Transverse colon (tissue), 4 donors: ENCODE measurements around the gene SLC24A3. TPM values are rescaled to one million over a fixed set of nuclear protein-coding genes. Genes with fewer than 3 reads are reported as not detected.

ENCODE experiments used
- DNase-seq: peaks from one replicate; pipeline ENCODE4 v3.0.0-alpha.2; 2019
- H3K27ac ChIP-seq, 4 donors: fragments of 200-600 bp; sonication (generic); 2 replicates each; pipeline ENCODE4 v1.5.1; 2016 to 2018; ENCODE audit warnings: inconsistent platforms in 4 of 4
- H3K27me3 ChIP-seq: fragments of 200-600 bp; sonication (generic); 2 replicates; pipeline ENCODE4 v1.5.1; 2017; ENCODE audit warnings: inconsistent platforms
- H3K36me3 ChIP-seq, 4 donors: fragments of 200-600 bp; sonication (generic); 2 replicates each; pipeline ENCODE4 v1.5.1; 2017 to 2019; ENCODE audit warnings: inconsistent platforms in 4 of 4
- H3K4me1 ChIP-seq, 4 donors: fragments of 200-600 bp; sonication (generic); 2 replicates each; pipeline ENCODE4 v1.5.1; 2017 to 2020; ENCODE audit warnings: inconsistent platforms in 4 of 4
- H3K4me3 ChIP-seq, 4 donors: fragments of 200-600 bp; sonication (generic); 1 replicate in 1 of 4; 2 replicates in 3 of 4; pipeline versions ENCODE4 v1.5.1 to v1.6.1; 2017 to 2019; ENCODE audit warnings: inconsistent platforms in 4 of 4
- H3K9me3 ChIP-seq, 2 donors: fragments of 200-600 bp; sonication (generic); 2 replicates each; pipeline ENCODE4 v1.5.1; 2017 to 2019; ENCODE audit warnings: inconsistent platforms in 2 of 2
- EP300 ChIP-seq: sonication (generic); formaldehyde crosslinking; IDR thresholded peaks from one replicate; pipeline ENCODE4 v1.6.1; 2017; ENCODE audit warnings: antibody characterized with exemption, low read depth
- POLR2A ChIP-seq: fragments of 450-650 bp; IDR thresholded peaks from one replicate; pipeline ENCODE4 v1.6.1; 2016; ENCODE audit warnings: antibody characterized with exemption, mild to moderate bottlenecking, moderate library complexity
- POLR2AphosphoS5 ChIP-seq, 3 donors: sonication (generic); formaldehyde crosslinking; IDR thresholded peaks; one replicate each; pipeline ENCODE4 v1.6.1; 2016; ENCODE audit warnings: antibody characterized with exemption in 3 of 3
- WGBS, 2 donors: methylation state at CpG; one replicate each; pipeline ENCODE4 v1.1.5; 2018; ENCODE audit warnings: low coverage in 1 of 2; 5-methylcytosine and 5-hydroxymethylcytosine counted together
- in situ Hi-C, 4 donors: fragments of 200-750 bp; cut with MboI; loops; one replicate each; pipeline versions ENCODE4 v1.15.0 to v1.15.1; 2017; ENCODE audit warnings: low sequenced_read_pairs in 3 of 4, low pct_ligation_motif_present in 1 of 4, low pct_unique_long_range_greater_than_20kb in 1 of 4
- intact Hi-C: fragments of 100-400 bp; cut with DNase I; formaldehyde crosslinking; loops from one replicate; pipeline ENCODE4 v1.15.1; 2023; ENCODE audit warnings: low total_unique reads
- total RNA-seq, 4 donors: library from RNA; depleted of rRNA; stranded (reverse); fragments of >200 nt; gene quantifications; one replicate each; pipeline ENCODE4 v1.1.0, GENCODE V29; 2016
- TF ChIP-seq, protein P1 (sequence below), 5 experiments: fragments of 200-600 bp in 3 of 5; fragments of 450-650 bp in 2 of 5; sonication (generic) in 3 of 5; IDR thresholded peaks; 1 replicate in 2 of 5; 2 replicates in 3 of 5; pipeline ENCODE4 v1.5.1; 2016 to 2017; ENCODE audit warnings: antibody characterized with exemption in 5 of 5, inconsistent platforms in 3 of 5, mild to moderate bottlenecking in 2 of 5, moderate library complexity in 1 of 5

SLC24A3 gene
- total RNA-seq, 4 donors from 2014 or later = 4.4 to 6.7 (median 4.6) TPM

DNA sequence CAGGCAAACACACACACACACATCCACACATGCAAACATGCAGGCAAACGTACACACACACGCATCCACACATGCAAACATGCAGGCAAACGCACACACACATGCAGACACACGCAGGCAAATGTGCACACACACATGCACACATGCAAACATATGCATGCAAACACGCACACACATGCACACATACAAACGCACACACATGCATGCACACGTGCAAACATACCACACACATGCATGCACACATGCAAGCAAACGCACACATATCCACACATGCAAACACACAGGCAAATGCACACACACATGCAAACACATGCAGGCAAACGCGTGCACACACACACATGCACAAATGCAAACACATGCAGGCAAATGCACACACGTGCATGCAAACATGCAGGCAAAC is 498.7 kb downstream of the SLC24A3 start:
- 74% methylated on average over 11 of the region's 11 CpGs; no CpG with 5 or more reads in 1 of the 2 donors for WGBS, 2 donors
- H3K4me3 ChIP-seq = no peak overlapping the region
- peak overlapping the region in 1 of 4 donors; percentile 74 for H3K27ac ChIP-seq
- TF ChIP-seq POLR2A = no peak
- TF ChIP-seq POLR2AphosphoS5 (IDR thresholded peaks at IDR 0.05) = no peak
- TF ChIP-seq EP300 = no peak
- TF ChIP-seq, protein P1, sequence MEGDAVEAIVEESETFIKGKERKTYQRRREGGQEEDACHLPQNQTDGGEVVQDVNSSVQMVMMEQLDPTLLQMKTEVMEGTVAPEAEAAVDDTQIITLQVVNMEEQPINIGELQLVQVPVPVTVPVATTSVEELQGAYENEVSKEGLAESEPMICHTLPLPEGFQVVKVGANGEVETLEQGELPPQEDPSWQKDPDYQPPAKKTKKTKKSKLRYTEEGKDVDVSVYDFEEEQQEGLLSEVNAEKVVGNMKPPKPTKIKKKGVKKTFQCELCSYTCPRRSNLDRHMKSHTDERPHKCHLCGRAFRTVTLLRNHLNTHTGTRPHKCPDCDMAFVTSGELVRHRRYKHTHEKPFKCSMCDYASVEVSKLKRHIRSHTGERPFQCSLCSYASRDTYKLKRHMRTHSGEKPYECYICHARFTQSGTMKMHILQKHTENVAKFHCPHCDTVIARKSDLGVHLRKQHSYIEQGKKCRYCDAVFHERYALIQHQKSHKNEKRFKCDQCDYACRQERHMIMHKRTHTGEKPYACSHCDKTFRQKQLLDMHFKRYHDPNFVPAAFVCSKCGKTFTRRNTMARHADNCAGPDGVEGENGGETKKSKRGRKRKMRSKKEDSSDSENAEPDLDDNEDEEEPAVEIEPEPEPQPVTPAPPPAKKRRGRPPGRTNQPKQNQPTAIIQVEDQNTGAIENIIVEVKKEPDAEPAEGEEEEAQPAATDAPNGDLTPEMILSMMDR (IDR thresholded peaks at IDR 0.05) = no peak
- H3K4me1 ChIP-seq = peaks cover 19 to 58% (median 29%) of the 10 kb centered on the region in 4 donors
- no peaks in the 10 kb centered on the region for H3K36me3 ChIP-seq
- in situ Hi-C loops (no loop called here), intact Hi-C loops (no loop called here)
- no peak for DNase-seq
- no peaks in the 10 kb centered on the region for H3K27me3 ChIP-seq
- H3K9me3 ChIP-seq = no peaks in the 10 kb centered on the region

DNA sequence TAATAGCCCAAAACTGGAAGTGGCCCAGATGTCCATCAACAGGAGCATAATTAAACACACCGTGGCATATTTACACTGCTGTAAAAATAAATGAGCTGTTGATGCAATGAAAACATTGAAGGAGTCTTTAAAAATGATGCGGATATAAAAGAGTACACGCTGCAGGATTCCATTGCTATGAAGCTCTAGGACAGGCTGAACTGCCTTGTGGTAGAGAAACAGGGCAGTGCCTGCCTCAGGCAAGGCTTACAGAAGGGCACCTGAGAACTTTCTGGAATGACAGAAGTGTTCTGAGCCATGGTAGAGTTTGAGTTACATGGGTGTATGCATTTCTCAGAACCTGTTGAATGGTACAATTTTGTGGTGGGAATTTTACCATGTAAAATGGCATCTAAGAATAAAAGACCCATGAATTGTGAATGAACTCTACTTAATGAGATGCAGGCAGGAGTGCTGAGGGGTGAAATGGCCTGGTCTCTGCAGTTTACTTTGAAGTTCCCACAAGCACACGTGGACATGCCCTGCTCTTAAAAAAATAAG is 500.3 kb downstream of the SLC24A3 start:
- Histone ChIP-seq H3K27ac (peak overlapping the region; percentile 21 to 72 (median 35)), H3K36me3 (no peaks in the 10 kb centered on the region), H3K9me3 (no peaks in the 10 kb centered on the region), H3K4me3 (no peak overlapping the region), H3K4me1 (peaks cover 19 to 58% (median 29%) of the 10 kb centered on the region in 4 donors), H3K27me3 (no peaks in the 10 kb centered on the region)
- in situ Hi-C loops = no loop called here
- intact Hi-C loops = no loop called here
- DNase-seq = no peak
- TF ChIP-seq POLR2AphosphoS5 (IDR thresholded peaks at IDR 0.05) (peak in 1 of 3 donors; percentile 33), POLR2A (no peak)
- TF ChIP-seq, protein P1 (IDR thresholded peaks at IDR 0.05) = no peak
- 48 to 67% methylated on average over 4 of the region's 4 CpGs for WGBS, 2 donors

GRCh38 chr20:19713822-19714578 is 501.6 kb downstream of the SLC24A3 start:
- H3K4me3 ChIP-seq = no peak overlapping the region
- in situ Hi-C loops = no loop called here
- 0 to 30% methylated on average over 1 to 2 of the region's 2 CpGs for WGBS, 2 donors
- H3K4me1 ChIP-seq = peaks cover 19 to 58% (median 29%) of the 10 kb centered on the region in 4 donors
- intact Hi-C loops = no loop called here
- H3K27me3 ChIP-seq = no peaks in the 10 kb centered on the region
- peak overlapping the region in 3 of 4 donors; percentile 42 to 72 (median 45) for H3K27ac ChIP-seq
- no peaks in the 10 kb centered on the region for H3K36me3 ChIP-seq
- DNase-seq = peak; percentile 35
- H3K9me3 ChIP-seq = no peaks in the 10 kb centered on the region
- TF ChIP-seq, protein P1 (IDR thresholded peaks at IDR 0.05) = peak in 1 of 5 experiments; percentile 21
- no peak for TF ChIP-seq EP300

DNA sequence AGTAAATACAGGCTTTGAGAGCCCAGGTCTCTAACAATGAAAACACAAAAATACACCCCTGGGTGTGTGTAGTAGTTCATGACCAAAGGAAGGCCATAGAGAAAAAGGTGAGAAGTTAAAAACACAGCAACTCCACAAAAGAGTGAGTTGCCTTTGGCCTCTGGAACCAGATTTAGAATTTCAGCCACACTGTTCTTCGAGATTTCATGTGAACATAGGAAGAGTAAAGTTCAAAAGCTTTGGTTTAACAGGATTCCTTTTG is 502.1 kb downstream of the SLC24A3 start:
- TF ChIP-seq POLR2A (no peak), POLR2AphosphoS5 (IDR thresholded peaks at IDR 0.05) (no peak), EP300 (no peak)
- TF ChIP-seq, protein P1 (IDR thresholded peaks at IDR 0.05) = no peak
- Histone ChIP-seq H3K27ac (peak overlapping the region; percentile 1 to 72 (median 44)), H3K27me3 (no peaks in the 10 kb centered on the region), H3K36me3 (no peaks in the 10 kb centered on the region), H3K4me3 (no peak overlapping the region), H3K4me1 (peaks cover 17 to 54% (median 29%) of the 10 kb centered on the region in 4 donors), H3K9me3 (no peaks in the 10 kb centered on the region)
- in situ Hi-C loops (no loop called here), intact Hi-C loops (no loop called here)
- no peak for DNase-seq
- WGBS, 2 donors = 52% methylated on average over 1 of the region's 1 CpG; no CpG with 5 or more reads in 1 of the 2 donors
